Measurements from ENCODE around the gene FAM221B. TPM values are rescaled to one million over a fixed set of nuclear protein-coding genes. Genes with fewer than 3 reads are reported as not detected.
A peak's percentile ranks its signal among the peaks of the same experiment; 100 is the strongest.

FAM221B gene
- total and polyA plus RNA-seq, 7 experiments from 2014 or later: 0.32 TPM; not detected in 6

- Mint-ChIP-seq H3K27ac (peak within 1 kb of the TSS; percentile 87 to 99 (median 95)), H3K9me3 (peaks cover 0 to 7% (median 0%) of the 10 kb centered on the region in 11 donors), H3K27me3 (peaks cover 0 to 12% (median 0%) of the 10 kb centered on the region in 5 donors), H3K36me3 (peaks cover 0 to 2% (median 0%) of the 10 kb centered on the region in 5 donors), H3K4me3 (peak within 1 kb of the TSS; percentile 91 to 100 (median 96)), H3K4me1 (peaks cover 23 to 43% (median 38%) of the 10 kb centered on the region in 7 donors)
- ATAC-seq: peak; percentile 86
- POLR2A ChIA-PET: interaction anchor here (0.7 to 3.5 kb wide), 8 partner anchors 12 to 168 kb away, joined by 3 to 18 read pairs (median 5); partner anchors contain the start of genes CREB3, FAM221B, MSMP and TLN1
- H3K9me3 ChIP-seq (ENCODE audit: control insufficient read depth in 2 of 3, low read length in 3 of 3): no peaks in the 10 kb centered on the region
- no peaks in the 10 kb centered on the region for H3K36me3 ChIP-seq (ENCODE audit: control insufficient read depth in 2 of 3, insufficient read depth in 3 of 3, low read length in 3 of 3)
- intact Hi-C loops (cut with micrococcal nuclease): loop anchor here (1.0 to 10.0 kb wide), 21 partner anchors 14 to 1652 kb away; partner anchors contain the start of genes CCL27 (in 2 of the 2), DNAJB5 (in 2 of the 2), GBA2 (in 2 of the 2) and RGP1 (in 2 of the 2)
- H3K27ac ChIP-seq (ENCODE audit: low read depth, low read length): peak within 1 kb of the TSS; percentile 77
- peak; percentile 84 to 98 (median 96) for DNase-seq
- CTCF ChIA-PET: interaction anchor here (0.8 to 1.2 kb wide), 4 partner anchors 9 to 67 kb away, joined by 3 to 6 read pairs (median 5); partner anchors contain the start of genes FAM221B and TMEM8B
- H3K4me1 ChIP-seq (ENCODE audit: control insufficient read depth in 2 of 2, insufficient read depth in 2 of 2, low read length in 2 of 2): peaks cover 19 to 27% of the 10 kb centered on the region in 2 donors
- H3K4me3 ChIP-seq (ENCODE audit: low read length): peak within 1 kb of the TSS; percentile 100
- H3K27me3 ChIP-seq (ENCODE audit: control insufficient read depth in 2 of 2, insufficient read depth in 2 of 2, low read length in 2 of 2): no peaks in the 10 kb centered on the region
Observed at GRCh38 chr9:35814841-35815543, 13.5 kb downstream of the FAM221B start, which contains the start of gene HINT2. Gene HINT2 (minus strand): TSS chr9:35815042. CDS start chr9:35814979, 63 bp downstream.

DNA sequence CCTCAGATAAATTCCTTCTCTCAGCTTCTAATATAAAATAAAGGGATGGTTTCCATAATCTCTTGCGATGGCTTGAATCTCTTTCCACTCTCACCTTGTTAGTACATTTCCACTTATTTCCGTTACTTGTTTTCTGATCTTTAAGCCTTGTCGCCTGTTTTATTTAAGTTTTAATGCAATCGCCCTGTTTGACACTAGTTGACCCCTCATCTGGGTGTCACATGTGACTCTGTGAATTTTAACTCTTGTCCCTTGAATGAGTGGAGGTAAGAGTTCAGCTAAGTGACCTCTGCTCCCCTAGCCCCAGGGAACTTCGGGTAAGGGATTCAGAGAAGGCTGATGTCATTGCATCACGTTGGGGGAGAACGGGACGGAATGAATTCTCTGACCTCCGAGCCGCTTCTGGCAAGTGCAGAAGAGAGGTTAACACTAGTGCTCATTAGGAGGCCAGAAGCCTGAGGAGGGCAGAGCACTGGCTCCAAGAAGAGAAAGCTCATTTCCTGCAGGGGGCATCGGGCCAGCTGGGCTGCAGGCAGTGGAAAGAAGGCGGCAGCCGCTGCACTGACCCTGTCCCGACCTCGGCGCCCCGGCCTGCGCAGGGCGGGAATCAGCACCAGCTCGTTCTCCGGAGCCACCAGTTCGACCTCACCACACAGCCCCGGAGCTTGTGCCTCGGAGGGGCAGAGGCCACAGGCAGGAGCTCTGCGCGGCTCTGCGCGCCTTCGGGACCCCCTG lies 14.3 kb downstream of the FAM221B start:
- H3K27me3 Mint-ChIP-seq: peaks cover 0 to 12% (median 0%) of the 10 kb centered on the region in 5 donors
- ChIA-PET POLR2A (interaction anchor here (0.7 to 3.5 kb wide), 10 partner anchors 12 to 1168 kb away, joined by 3 to 18 read pairs (median 4); partner anchors contain the start of genes CREB3, FAM221B, GALT and MSMP), CTCF (interaction anchor here (0.8 to 1.2 kb wide), 4 partner anchors 10 to 68 kb away, joined by 3 to 6 read pairs (median 5); partner anchors contain the start of genes FAM221B and TMEM8B)
- H3K4me3 ChIP-seq (ENCODE audit: low read length): peak overlapping the region; percentile 100
- peak overlapping the region; percentile 77 for H3K27ac ChIP-seq (ENCODE audit: low read depth, low read length)
- DNase-seq (no peak), ATAC-seq (no peak)
- no peaks in the 10 kb centered on the region for H3K9me3 ChIP-seq (ENCODE audit: control insufficient read depth in 2 of 3, low read length in 3 of 3)
- intact Hi-C loops (cut with micrococcal nuclease): loop anchor here (2.0 to 10.0 kb wide), 9 partner anchors 57 to 1653 kb away; partner anchors contain the start of genes CCL27 (in 2 of the 2), VCP (in 2 of the 2), DNAJB5 (in 1 of the 2) and FANCG (in 1 of the 2)
- H3K4me1 ChIP-seq (ENCODE audit: control insufficient read depth in 2 of 2, insufficient read depth in 2 of 2, low read length in 2 of 2): peaks cover 19 to 27% of the 10 kb centered on the region in 2 donors
- peaks cover 0 to 7% (median 0%) of the 10 kb centered on the region in 11 donors for H3K9me3 Mint-ChIP-seq
- peaks cover 0 to 2% (median 0%) of the 10 kb centered on the region in 5 donors for H3K36me3 Mint-ChIP-seq
- H3K36me3 ChIP-seq (ENCODE audit: control insufficient read depth in 2 of 3, insufficient read depth in 3 of 3, low read length in 3 of 3): peaks cover 0 to 3% (median 0%) of the 10 kb centered on the region in 3 experiments
- H3K27me3 ChIP-seq (ENCODE audit: control insufficient read depth in 2 of 2, insufficient read depth in 2 of 2, low read length in 2 of 2): no peaks in the 10 kb centered on the region
- peak overlapping the region; percentile 82 to 100 (median 94) for H3K4me3 Mint-ChIP-seq
- peaks cover 23 to 43% (median 37%) of the 10 kb centered on the region in 7 donors for H3K4me1 Mint-ChIP-seq
- peak overlapping the region; percentile 84 to 95 (median 89) for H3K27ac Mint-ChIP-seq

GRCh38 chr9:35813434-35814105 lies 15.0 kb downstream of the FAM221B start:
- peak overlapping the region in 8 of 9 donors; percentile 60 to 97 (median 88) for H3K27ac Mint-ChIP-seq
- ATAC-seq (no peak), DNase-seq (no peak)
- H3K4me3 ChIP-seq (ENCODE audit: low read length): no peak overlapping the region
- H3K27me3 ChIP-seq (ENCODE audit: control insufficient read depth in 2 of 2, insufficient read depth in 2 of 2, low read length in 2 of 2): no peaks in the 10 kb centered on the region
- peak overlapping the region; percentile 0 for H3K27ac ChIP-seq (ENCODE audit: low read depth, low read length)
- POLR2A ChIA-PET: interaction anchor here (0.7 to 3.5 kb wide), 10 partner anchors 13 to 1167 kb away, joined by 3 to 18 read pairs (median 5); partner anchors contain the start of genes CREB3, FAM221B, GALT and MSMP
- H3K36me3 Mint-ChIP-seq: peaks cover 0 to 6% (median 4%) of the 10 kb centered on the region in 5 donors
- peaks cover 0 to 7% (median 0%) of the 10 kb centered on the region in 11 donors for H3K9me3 Mint-ChIP-seq
- intact Hi-C loops (cut with micrococcal nuclease): loop anchor here (2.0 to 10.0 kb wide), 10 partner anchors 57 to 1654 kb away; partner anchors contain the start of genes CCL27 (in 2 of the 2), VCP (in 2 of the 2), DNAJB5 (in 1 of the 2) and FANCG (in 1 of the 2)
- H3K4me1 ChIP-seq (ENCODE audit: control insufficient read depth in 2 of 2, insufficient read depth in 2 of 2, low read length in 2 of 2): peaks cover 19 to 27% of the 10 kb centered on the region in 2 donors
- CTCF ChIA-PET: interaction anchor here (0.8 to 1.2 kb wide), 5 partner anchors 11 to 78 kb away, joined by 3 to 6 read pairs (median 4); partner anchors contain the start of genes FAM221B and TMEM8B
- H3K9me3 ChIP-seq (ENCODE audit: control insufficient read depth in 2 of 3, low read length in 3 of 3): no peaks in the 10 kb centered on the region
- peaks cover 23 to 43% (median 37%) of the 10 kb centered on the region in 7 donors for H3K4me1 Mint-ChIP-seq
- peak overlapping the region; percentile 21 to 100 (median 90) for H3K4me3 Mint-ChIP-seq
- peaks cover 0 to 10% (median 0%) of the 10 kb centered on the region in 3 experiments for H3K36me3 ChIP-seq (ENCODE audit: control insufficient read depth in 2 of 3, insufficient read depth in 3 of 3, low read length in 3 of 3)
- H3K27me3 Mint-ChIP-seq: peaks cover 0 to 12% (median 0%) of the 10 kb centered on the region in 5 donors

GRCh38 chr9:35812025-35812602 lies 16.4 kb downstream of the FAM221B start, which contains the start of gene SPAG8:
Gene SPAG8 (minus strand): TSS chr9:35812262. CDS start chr9:35812147, 115 bp downstream.
- Histone ChIP-seq H3K36me3 (ENCODE audit: control insufficient read depth in 2 of 3, insufficient read depth in 3 of 3, low read length in 3 of 3) (peaks cover 0 to 16% (median 0%) of the 10 kb centered on the region in 3 experiments), H3K27ac (ENCODE audit: low read depth, low read length) (peak within 1 kb of the TSS; percentile 72), H3K4me3 (ENCODE audit: low read length) (peak within 1 kb of the TSS; percentile 72), H3K27me3 (ENCODE audit: control insufficient read depth in 2 of 2, insufficient read depth in 2 of 2, low read length in 2 of 2) (no peaks in the 10 kb centered on the region), H3K9me3 (ENCODE audit: control insufficient read depth in 2 of 3, low read length in 3 of 3) (no peaks in the 10 kb centered on the region), H3K4me1 (ENCODE audit: control insufficient read depth in 2 of 2, insufficient read depth in 2 of 2, low read length in 2 of 2) (peaks cover 19 to 27% of the 10 kb centered on the region in 2 donors)
- Mint-ChIP-seq H3K36me3 (peaks cover 0 to 7% (median 4%) of the 10 kb centered on the region in 5 donors), H3K4me3 (peak within 1 kb of the TSS; percentile 81 to 94 (median 90)), H3K4me1 (peaks cover 23 to 43% (median 37%) of the 10 kb centered on the region in 7 donors), H3K27ac (peak within 1 kb of the TSS; percentile 84 to 98 (median 95)), H3K9me3 (peaks cover 0 to 7% (median 0%) of the 10 kb centered on the region in 11 donors), H3K27me3 (peaks cover 0 to 4% (median 0%) of the 10 kb centered on the region in 5 donors)
- intact Hi-C loops (cut with micrococcal nuclease): loop anchor here (1.0 to 10.0 kb wide), 10 partner anchors 22 to 1655 kb away; partner anchors contain the start of genes CCL27 (in 2 of the 2), CLTA (in 1 of the 2), CREB3 (in 1 of the 2) and DNAJB5 (in 1 of the 2)
- ChIA-PET POLR2A (interaction anchor here (0.6 to 3.5 kb wide), 20 partner anchors 11 to 740 kb away, joined by 3 to 18 read pairs (median 4); partner anchors contain the start of genes CCDC107, CREB3, FAM221B and RMRP), CTCF (interaction anchor here (0.9 to 2.4 kb wide), 4 partner anchors 15 to 81 kb away, joined by 3 to 15 read pairs (median 4); partner anchors contain the start of genes CREB3 and TLN1)
- ATAC-seq (peak; percentile 75), DNase-seq (peak; percentile 70 to 98 (median 95))
